DOHH2 (cell line): ENCODE measurements around the gene RYR2.

Experiments
- H3F3A ChIP-seq: fragments of 200-600 bp; sonication (generic), shearing (Covaris generic); 2 replicates; pipeline ENCODE4 v1.6.0; 2016; ENCODE audit warnings: antibody characterized with exemption, mild to moderate bottlenecking; ENCODE audit not compliant: control insufficient read depth, insufficient read depth
- H3K27ac ChIP-seq: fragments of 200-600 bp; sonication (generic); 2 replicates; pipeline ENCODE4 v1.5.1; 2014; ENCODE audit warnings: low read depth, mild to moderate bottlenecking, low read length, moderate library complexity
- H3K27me3 ChIP-seq: fragments of 200-600 bp; sonication (generic); 2 replicates; pipeline ENCODE4 v1.6.1; 2014; ENCODE audit warnings: mild to moderate bottlenecking, low read length, mixed read lengths; ENCODE audit not compliant: control insufficient read depth
- H3K36me3 ChIP-seq: fragments of 200-600 bp; sonication (generic); 2 replicates; pipeline ENCODE4 v1.6.1; 2014; ENCODE audit warnings: mild to moderate bottlenecking, low read length, moderate library complexity, mixed read lengths; ENCODE audit not compliant: control insufficient read depth
- H3K4me1 ChIP-seq: fragments of 200-600 bp; sonication (generic); 2 replicates; pipeline ENCODE4 v1.6.1; 2014; ENCODE audit warnings: mild to moderate bottlenecking, low read length, mixed read lengths; ENCODE audit not compliant: control insufficient read depth
- H3K4me2 ChIP-seq: fragments of 200-600 bp; sonication (generic); 2 replicates; pipeline ENCODE4 v1.6.0; 2014; ENCODE audit warnings: mild to moderate bottlenecking, low read length, moderate library complexity
- H3K4me3 ChIP-seq: fragments of 200-600 bp; sonication (generic); 2 replicates; pipeline ENCODE4 v1.5.1; 2014; ENCODE audit warnings: mild to moderate bottlenecking, low read length, mixed read lengths
- H3K79me2 ChIP-seq: fragments of 200-600 bp; sonication (generic); 2 replicates; pipeline ENCODE4 v1.6.1; 2014; ENCODE audit warnings: mild to moderate bottlenecking, low read length, mixed read lengths; ENCODE audit not compliant: control insufficient read depth
- H3K9me2 ChIP-seq: fragments of 200-600 bp; sonication (generic); replicated peaks from 2 replicates; pipeline ENCODE4 v1.6.1; 2014; ENCODE audit warnings: mild to moderate bottlenecking, low read length, mixed read lengths; ENCODE audit not compliant: control insufficient read depth
- H3K9me3 ChIP-seq: fragments of 200-600 bp; sonication (generic); 2 replicates; pipeline ENCODE4 v1.6.1; 2014; ENCODE audit warnings: antibody characterized with exemption, low read length, mixed read lengths; ENCODE audit not compliant: control insufficient read depth, insufficient read depth
- H4K20me1 ChIP-seq: fragments of 200-600 bp; sonication (generic); 2 replicates; pipeline ENCODE4 v1.6.0; 2014; ENCODE audit warnings: low read depth, mild to moderate bottlenecking, antibody characterized with exemption, low read length, moderate library complexity; ENCODE audit not compliant: control insufficient read depth, insufficient read depth
- EZH2phosphoT487 ChIP-seq: fragments of 200-600 bp; sonication (generic); IDR thresholded peaks from 2 replicates; pipeline ENCODE4 v1.6.1; 2017; ENCODE audit warnings: borderline replicate concordance, mild to moderate bottlenecking, antibody characterized with exemption, low read length, moderate library complexity, mixed read lengths
- TF ChIP-seq, protein P1 (sequence below): fragments of 200-600 bp; sonication (generic); IDR thresholded peaks from one replicate; pipeline ENCODE4 v1.5.1; 2014; ENCODE audit warnings: antibody characterized with exemption, mild to moderate bottlenecking, low read depth, low read length; ENCODE audit not compliant: poor library complexity, severe bottlenecking

The RYR2 gene

DNA sequence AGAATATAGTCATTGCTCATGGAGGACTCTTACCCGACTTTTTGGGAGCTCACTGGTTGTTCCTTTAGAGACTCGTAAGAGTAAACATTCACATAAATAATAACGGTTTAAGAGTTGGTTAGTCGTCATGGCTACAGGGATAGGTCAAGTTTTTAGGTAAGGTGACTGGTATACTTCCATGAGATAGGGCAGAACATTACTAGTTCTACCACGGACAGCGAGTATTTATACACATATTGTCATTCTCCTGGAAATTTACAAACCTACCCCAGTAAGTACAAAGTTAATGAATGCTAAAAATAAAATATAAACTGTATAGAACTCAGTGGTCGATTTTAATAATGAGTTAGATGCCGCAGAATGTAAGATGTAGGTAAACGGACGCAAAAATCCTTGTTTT is 1.2 kb upstream of the RYR2 start:
- H3K9me2 ChIP-seq: no peaks in the 10 kb centered on the region
- H3K27me3 ChIP-seq: peaks cover 4% of the 10 kb centered on the region
- no peaks in the 10 kb centered on the region for H3K36me3 ChIP-seq
- TF ChIP-seq EZH2phosphoT487: no peak
- TF ChIP-seq, protein P1, sequence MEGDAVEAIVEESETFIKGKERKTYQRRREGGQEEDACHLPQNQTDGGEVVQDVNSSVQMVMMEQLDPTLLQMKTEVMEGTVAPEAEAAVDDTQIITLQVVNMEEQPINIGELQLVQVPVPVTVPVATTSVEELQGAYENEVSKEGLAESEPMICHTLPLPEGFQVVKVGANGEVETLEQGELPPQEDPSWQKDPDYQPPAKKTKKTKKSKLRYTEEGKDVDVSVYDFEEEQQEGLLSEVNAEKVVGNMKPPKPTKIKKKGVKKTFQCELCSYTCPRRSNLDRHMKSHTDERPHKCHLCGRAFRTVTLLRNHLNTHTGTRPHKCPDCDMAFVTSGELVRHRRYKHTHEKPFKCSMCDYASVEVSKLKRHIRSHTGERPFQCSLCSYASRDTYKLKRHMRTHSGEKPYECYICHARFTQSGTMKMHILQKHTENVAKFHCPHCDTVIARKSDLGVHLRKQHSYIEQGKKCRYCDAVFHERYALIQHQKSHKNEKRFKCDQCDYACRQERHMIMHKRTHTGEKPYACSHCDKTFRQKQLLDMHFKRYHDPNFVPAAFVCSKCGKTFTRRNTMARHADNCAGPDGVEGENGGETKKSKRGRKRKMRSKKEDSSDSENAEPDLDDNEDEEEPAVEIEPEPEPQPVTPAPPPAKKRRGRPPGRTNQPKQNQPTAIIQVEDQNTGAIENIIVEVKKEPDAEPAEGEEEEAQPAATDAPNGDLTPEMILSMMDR: no peak
- no peaks in the 10 kb centered on the region for H3K4me1 ChIP-seq
- no peaks in the 10 kb centered on the region for H4K20me1 ChIP-seq
- H3F3A ChIP-seq: no peaks in the 10 kb centered on the region
- H3K4me2 ChIP-seq: no peak overlapping the region
- no peaks in the 10 kb centered on the region for H3K9me3 ChIP-seq
- no peak overlapping the region for H3K27ac ChIP-seq
- H3K4me3 ChIP-seq: no peak overlapping the region
- H3K79me2 ChIP-seq: no peaks in the 10 kb centered on the region

DNA sequence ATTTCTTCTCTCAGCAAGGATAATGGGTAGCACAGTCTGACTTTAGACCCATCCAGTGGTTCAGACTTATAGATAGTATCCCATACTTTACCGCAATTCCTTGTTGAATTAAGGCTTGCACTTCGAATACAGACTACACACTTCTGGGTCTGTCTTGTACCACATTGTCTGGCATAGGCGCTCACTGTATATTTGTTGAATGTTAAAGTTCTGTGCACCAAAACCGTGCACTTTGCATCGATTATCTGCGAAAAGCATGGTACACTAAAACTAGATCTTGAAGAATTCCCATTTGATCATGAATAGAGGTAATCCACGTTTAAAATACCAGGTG is 556 bp upstream of the RYR2 start:
- H3K36me3 ChIP-seq: no peaks in the 10 kb centered on the region

DNA sequence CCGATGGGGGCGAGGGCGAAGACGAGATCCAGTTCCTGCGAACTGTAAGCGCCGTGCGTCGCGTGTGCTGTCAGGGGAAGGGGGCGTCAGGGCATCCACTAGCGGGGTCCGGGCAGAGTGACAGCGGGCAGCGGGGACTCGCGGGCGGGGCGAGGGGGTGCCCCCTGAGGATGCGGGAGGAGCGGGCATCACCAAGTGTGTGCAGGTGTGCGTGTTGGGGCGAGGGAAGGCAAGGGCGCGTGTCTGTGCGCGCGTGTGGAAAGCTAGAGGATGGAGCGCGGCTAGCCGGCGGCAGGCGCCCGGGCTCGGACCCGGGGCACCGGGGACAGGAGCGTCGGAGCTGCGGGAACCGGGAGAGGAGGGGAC is 525 bp downstream of the RYR2 start:
- H3K36me3 ChIP-seq: no peaks in the 10 kb centered on the region
- H4K20me1 ChIP-seq: no peaks in the 10 kb centered on the region
- no peak overlapping the region for H3K4me2 ChIP-seq
- peaks cover 4% of the 10 kb centered on the region for H3K27me3 ChIP-seq
- no peaks in the 10 kb centered on the region for H3K79me2 ChIP-seq
- H3K4me3 ChIP-seq: no peak overlapping the region
- no peak overlapping the region for H3K27ac ChIP-seq
- TF ChIP-seq EZH2phosphoT487: no peak
- TF ChIP-seq, protein P1: no peak
- H3F3A ChIP-seq: no peaks in the 10 kb centered on the region
- no peaks in the 10 kb centered on the region for H3K9me2 ChIP-seq
- no peaks in the 10 kb centered on the region for H3K9me3 ChIP-seq
- no peaks in the 10 kb centered on the region for H3K4me1 ChIP-seq

More for the DNA sequence above, 556 bp upstream of the RYR2 start:
- TF ChIP-seq, protein P1: no peak
- no peak for TF ChIP-seq EZH2phosphoT487
- Histone ChIP-seq H3K27me3 (peaks cover 4% of the 10 kb centered on the region), H3K4me3 (no peak overlapping the region), H3K9me2 (no peaks in the 10 kb centered on the region), H3K27ac (no peak overlapping the region), H3K9me3 (no peaks in the 10 kb centered on the region), H4K20me1 (no peaks in the 10 kb centered on the region), H3K79me2 (no peaks in the 10 kb centered on the region), H3K4me2 (no peak overlapping the region), H3K4me1 (no peaks in the 10 kb centered on the region), H3F3A (no peaks in the 10 kb centered on the region)

DNA sequence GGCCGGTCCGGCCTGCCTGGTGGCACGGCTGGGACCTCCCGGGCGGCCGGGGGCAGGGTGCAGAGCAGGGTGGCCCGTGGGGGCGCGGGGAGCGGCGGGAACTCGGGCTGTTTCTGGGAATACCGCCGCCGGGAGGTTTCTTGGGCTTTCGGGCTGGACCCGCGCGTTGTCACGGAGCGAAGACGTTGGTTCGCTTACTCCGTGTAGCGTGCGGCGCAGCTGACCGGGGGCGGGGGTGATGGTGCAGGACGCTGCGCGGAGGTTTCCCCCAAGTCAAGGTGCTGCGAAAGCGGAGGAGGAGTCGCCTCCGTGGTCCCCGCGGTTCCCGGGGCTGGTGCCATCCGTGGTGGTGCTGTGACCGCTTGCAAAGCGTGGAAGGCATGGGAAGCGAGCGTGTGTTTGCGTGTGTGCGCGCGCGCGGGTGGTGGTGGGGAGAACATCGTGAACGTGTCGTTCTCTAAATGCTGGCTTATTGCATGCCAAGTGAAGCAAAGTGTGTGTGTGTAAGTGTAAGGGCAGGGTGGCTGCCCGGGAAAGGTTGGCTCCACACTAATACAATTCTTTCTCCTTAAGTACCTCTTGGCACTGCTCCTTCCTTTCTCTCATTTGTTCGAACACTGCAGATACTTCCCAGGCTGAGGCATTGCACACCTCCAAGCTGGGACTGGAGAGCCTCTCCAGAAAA is 1.1 kb downstream of the RYR2 start:
- H3K4me3 ChIP-seq: no peak overlapping the region
- no peak overlapping the region for H3K4me2 ChIP-seq
- H4K20me1 ChIP-seq: no peaks in the 10 kb centered on the region
- no peaks in the 10 kb centered on the region for H3K4me1 ChIP-seq
- peaks cover 4% of the 10 kb centered on the region for H3K27me3 ChIP-seq
- no peaks in the 10 kb centered on the region for H3K79me2 ChIP-seq
- H3F3A ChIP-seq: no peaks in the 10 kb centered on the region
- no peaks in the 10 kb centered on the region for H3K36me3 ChIP-seq
- no peaks in the 10 kb centered on the region for H3K9me3 ChIP-seq
- TF ChIP-seq EZH2phosphoT487: no peak
- TF ChIP-seq, protein P1: no peak
- H3K27ac ChIP-seq: no peak overlapping the region
- H3K9me2 ChIP-seq: no peaks in the 10 kb centered on the region
